Fibroblast of lung (primary cell): Measurements from ENCODE around the gene ADRA1B.

Source experiments
- EZH2 ChIP-seq: IDR thresholded peaks from 2 replicates; pipeline ENCODE4 v1.5.1; 2012; ENCODE audit warnings: low read length, control low read depth, mild to moderate bottlenecking; ENCODE audit errors: missing control alignments
- TF ChIP-seq, protein P1 (sequence below), 2 donors: IDR thresholded peaks in 1 of 2; conservative IDR thresholded peaks in 1 of 2; 1 replicate in 1 of 2; 2 replicates in 1 of 2; pipeline ENCODE4 v1.5.1; 2011 to 2012; ENCODE audit warnings: low read length in 2 of 2, control low read depth in 1 of 2, inconsistent platforms in 1 of 2, low read depth in 1 of 2, mild to moderate bottlenecking in 1 of 2

DNA sequence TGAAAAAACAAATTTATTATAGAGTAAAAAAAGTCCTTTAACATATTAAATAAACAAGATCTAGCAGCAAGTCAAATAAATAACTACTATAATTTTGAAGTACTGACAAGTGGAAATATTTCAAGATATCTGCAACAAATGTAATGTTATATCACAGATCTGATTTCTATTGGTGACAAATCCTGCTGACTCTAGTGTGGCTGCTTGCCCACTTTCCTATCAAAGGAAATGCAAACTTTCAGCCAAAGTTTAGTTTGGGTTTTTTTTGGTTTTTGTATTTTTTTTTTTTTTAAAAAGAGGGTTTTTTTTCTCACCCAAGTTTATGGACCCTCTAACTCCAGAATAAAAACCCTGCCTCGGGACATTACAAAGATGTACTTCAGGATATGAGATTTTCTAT lies 12.9 kb downstream of the ADRA1B start:
- TF ChIP-seq, protein P1, sequence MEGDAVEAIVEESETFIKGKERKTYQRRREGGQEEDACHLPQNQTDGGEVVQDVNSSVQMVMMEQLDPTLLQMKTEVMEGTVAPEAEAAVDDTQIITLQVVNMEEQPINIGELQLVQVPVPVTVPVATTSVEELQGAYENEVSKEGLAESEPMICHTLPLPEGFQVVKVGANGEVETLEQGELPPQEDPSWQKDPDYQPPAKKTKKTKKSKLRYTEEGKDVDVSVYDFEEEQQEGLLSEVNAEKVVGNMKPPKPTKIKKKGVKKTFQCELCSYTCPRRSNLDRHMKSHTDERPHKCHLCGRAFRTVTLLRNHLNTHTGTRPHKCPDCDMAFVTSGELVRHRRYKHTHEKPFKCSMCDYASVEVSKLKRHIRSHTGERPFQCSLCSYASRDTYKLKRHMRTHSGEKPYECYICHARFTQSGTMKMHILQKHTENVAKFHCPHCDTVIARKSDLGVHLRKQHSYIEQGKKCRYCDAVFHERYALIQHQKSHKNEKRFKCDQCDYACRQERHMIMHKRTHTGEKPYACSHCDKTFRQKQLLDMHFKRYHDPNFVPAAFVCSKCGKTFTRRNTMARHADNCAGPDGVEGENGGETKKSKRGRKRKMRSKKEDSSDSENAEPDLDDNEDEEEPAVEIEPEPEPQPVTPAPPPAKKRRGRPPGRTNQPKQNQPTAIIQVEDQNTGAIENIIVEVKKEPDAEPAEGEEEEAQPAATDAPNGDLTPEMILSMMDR (conservative IDR thresholded peaks at IDR 0.05 in 1 of 2, IDR thresholded peaks at IDR 0.05 in 1 of 2; ENCODE audit: low read depth in 1 of 2, low read length in 2 of 2): no peak
- no peak for TF ChIP-seq EZH2
